Spinal cord (tissue), 10 donors: Measurements from ENCODE around the gene ERICH4. TPM values are rescaled to one million over a fixed set of nuclear protein-coding genes. Genes with fewer than 3 reads are reported as not detected.

Experiments
- DNase-seq, 6 donors: peaks; one replicate each; pipeline versions ENCODE4 v3.0.0 to v3.0.0-alpha.2; 2013 to 2015; ENCODE audit warnings: low spot score in 6 of 6, low read depth in 4 of 6
- H3K27ac ChIP-seq: one replicate; pipeline ENCODE4 v1.5.1; 2013; ENCODE audit warnings: low read depth, low read length, control low read depth
- H3K27me3 ChIP-seq: one replicate; pipeline ENCODE4 v1.6.1; 2013; ENCODE audit warnings: low read length; ENCODE audit not compliant: control insufficient read depth, insufficient read depth
- H3K36me3 ChIP-seq: one replicate; pipeline ENCODE4 v1.6.1; 2013; ENCODE audit warnings: low read length; ENCODE audit not compliant: control insufficient read depth, insufficient read depth
- H3K4me1 ChIP-seq: one replicate; pipeline ENCODE4 v1.6.1; 2013; ENCODE audit warnings: low read length; ENCODE audit not compliant: control insufficient read depth, insufficient read depth
- H3K4me3 ChIP-seq: one replicate; pipeline ENCODE4 v1.5.1; 2013; ENCODE audit warnings: low read depth, low read length, control low read depth
- H3K9me3 ChIP-seq: one replicate; pipeline ENCODE4 v1.6.1; 2013; ENCODE audit warnings: low read length; ENCODE audit not compliant: control insufficient read depth, insufficient read depth
- WGBS: methylation state at CpG from one replicate; pipeline ENCODE4 v1.1.5; 2013; ENCODE audit warnings: missing lambda C conversion rate; ENCODE audit not compliant: insufficient coverage; 5-methylcytosine and 5-hydroxymethylcytosine counted together
- polyA plus RNA-seq, 2 donors: library from polyadenylated mRNA; unstranded; fragments of 120-200 nt; gene quantifications; one replicate each; pipeline ENCODE4 v1.2.1, GENCODE V29; 2013; ENCODE audit not compliant: insufficient read length in 2 of 2
- total RNA-seq, 2 donors: library from RNA; depleted of rRNA in 1 of 2; stranded (reverse); fragments of 120-200 nt in 1 of 2; fragments of >200 nt in 1 of 2; gene quantifications; one replicate each; pipeline versions ENCODE4 v1.2.3 to v1.2.4, GENCODE V29; 2013 to 2014
- donor health status: healthy.

The ERICH4 gene
- total and polyA plus RNA-seq, 4 donors = 0.39 TPM; not detected in 3

DNA sequence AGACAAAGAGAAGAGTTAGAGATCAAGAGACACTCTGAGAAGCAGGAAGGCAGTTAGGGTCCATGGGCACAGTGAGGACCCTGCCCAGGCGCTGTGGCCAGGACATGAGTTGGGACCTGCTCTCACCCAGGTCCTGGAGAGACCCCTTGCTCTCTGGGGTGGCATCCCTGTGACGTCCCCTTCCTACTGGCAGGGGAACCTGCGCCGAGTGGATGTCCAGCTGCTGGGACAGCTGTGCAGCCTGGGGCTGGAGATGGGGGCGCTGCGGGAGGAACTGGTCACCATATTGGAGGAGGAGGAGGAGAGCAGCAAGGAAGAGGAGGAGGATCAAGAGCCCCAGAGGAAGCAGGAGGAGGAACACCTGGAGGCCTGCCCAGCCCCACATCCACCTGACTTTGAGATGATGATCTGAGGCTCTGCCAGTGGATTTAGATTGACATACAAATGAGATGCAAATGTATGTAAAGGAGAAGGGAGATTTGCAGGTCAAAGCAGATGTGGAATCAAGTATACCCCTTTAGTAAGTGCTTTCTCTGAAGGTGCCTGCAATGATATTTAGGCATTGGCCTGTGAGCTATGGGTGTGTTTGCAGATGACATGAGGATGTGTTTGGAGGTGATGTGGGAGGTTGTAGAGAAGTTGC is 978 bp downstream of the ERICH4 start:
- DNase-seq = no peak
- no peak overlapping the region for H3K4me3 ChIP-seq
- H3K36me3 ChIP-seq = no peaks in the 10 kb centered on the region
- no peaks in the 10 kb centered on the region for H3K9me3 ChIP-seq
- H3K27ac ChIP-seq = no peak overlapping the region
- H3K4me1 ChIP-seq = peaks cover 6% of the 10 kb centered on the region
- 59% methylated on average over 3 of the region's 6 CpGs for WGBS
- no peaks in the 10 kb centered on the region for H3K27me3 ChIP-seq

DNA sequence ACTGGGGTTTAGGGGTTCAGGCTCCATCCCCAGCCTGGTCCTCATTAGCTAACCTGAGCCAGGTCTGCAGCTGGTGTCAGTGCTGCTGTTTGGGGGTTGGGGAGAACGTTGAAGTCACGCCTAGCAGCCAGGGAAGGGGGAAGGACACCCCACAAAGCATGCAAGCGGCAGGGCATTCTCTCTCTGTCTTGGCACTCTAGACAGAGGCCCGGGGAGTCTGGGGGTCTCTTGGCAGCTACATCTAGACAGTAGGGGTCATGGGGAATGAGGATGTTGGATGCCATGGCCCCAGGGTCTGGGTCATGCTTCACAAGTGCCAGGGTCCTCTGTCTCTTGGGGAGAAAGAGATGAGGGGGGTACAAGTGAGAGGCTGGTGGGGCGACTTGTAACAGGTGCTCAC is 2.6 kb downstream of the ERICH4 start:
- Histone ChIP-seq H3K36me3 (no peaks in the 10 kb centered on the region), H3K27me3 (no peaks in the 10 kb centered on the region), H3K27ac (no peak overlapping the region), H3K4me3 (no peak overlapping the region), H3K9me3 (no peaks in the 10 kb centered on the region), H3K4me1 (peaks cover 6% of the 10 kb centered on the region)
- DNase-seq = no peak
- WGBS = 61% methylated on average over 5 of the region's 5 CpGs

DNA sequence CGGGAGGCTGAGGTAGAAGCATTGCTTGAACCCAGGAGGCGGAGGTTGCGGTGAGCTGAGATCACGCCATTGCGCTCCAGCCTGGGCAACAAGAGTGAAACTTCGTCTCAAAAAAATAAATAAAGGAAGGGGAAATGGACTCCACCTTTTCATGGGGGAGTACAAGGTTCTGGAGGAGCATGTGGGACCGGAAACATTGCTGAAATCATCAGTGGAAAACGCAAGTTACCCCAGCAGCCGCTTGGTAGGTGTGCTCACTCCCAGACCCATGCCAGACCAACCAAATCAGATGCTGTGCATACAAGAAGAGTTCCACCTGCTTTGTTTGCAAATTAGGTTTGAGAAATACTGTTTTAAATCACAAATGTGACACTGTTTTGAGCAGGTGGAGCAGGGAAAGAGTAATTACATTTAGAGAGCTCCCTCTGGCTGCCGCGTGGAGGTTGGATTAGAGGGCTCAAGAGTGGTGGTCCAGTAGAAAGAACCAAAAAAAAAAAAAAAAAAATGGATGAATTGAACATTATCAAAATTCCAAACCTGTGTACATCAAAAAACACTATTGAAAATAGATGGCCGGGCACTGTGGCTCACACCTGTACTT is 4.9 kb downstream of the ERICH4 start:
- no peak overlapping the region for H3K4me3 ChIP-seq
- WGBS = 82% methylated on average over 8 of the region's 12 CpGs
- DNase-seq = no peak
- peaks cover 6% of the 10 kb centered on the region for H3K4me1 ChIP-seq
- no peaks in the 10 kb centered on the region for H3K36me3 ChIP-seq
- H3K27ac ChIP-seq = no peak overlapping the region
- H3K27me3 ChIP-seq = no peaks in the 10 kb centered on the region
- H3K9me3 ChIP-seq = no peaks in the 10 kb centered on the region

DNA sequence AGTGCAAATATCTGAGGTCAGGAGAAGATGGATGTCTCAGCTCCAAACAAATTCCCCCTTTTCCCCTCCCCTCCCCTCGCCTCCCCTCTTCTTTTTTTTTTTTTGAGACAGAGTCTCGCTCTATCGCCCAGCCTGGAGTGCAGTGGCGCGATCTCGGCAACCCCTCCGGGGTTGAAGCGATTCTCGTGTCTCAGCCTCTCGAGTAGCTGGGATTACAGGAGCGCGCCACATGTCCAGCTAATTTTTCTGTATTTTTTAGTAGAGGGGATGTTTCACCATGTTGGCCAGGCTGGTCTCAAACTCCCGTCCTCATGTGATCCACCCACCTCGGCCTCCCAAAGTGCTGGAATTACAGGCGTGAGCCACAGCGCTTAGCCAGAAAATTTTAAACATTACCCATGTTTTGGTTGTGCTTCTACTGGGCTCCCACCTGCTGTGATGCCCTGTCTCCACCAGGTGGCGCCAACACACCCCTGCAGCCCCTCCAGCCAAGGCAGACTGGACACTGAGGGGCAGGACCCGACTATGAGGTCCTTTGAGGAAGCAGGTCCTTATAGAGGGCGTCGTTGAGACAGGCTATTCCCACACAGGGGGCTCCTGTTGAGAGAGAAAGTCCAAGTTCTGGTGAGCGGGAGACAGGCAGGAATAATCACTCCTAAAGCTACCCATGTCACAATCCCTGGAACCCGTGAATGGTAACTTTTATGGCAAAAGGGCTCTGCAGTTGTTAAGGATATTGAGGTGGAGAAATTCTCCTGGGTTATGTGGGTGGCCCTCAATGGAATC is 6.3 kb downstream of the ERICH4 start:
- peaks cover 6% of the 10 kb centered on the region for H3K4me1 ChIP-seq
- H3K27ac ChIP-seq = no peak overlapping the region
- DNase-seq = peak in 5 of 6 donors; percentile 36 to 87 (median 57)
- H3K4me3 ChIP-seq = peak overlapping the region; percentile 14
- WGBS = 0% methylated on average over 11 of the region's 22 CpGs
- no peaks in the 10 kb centered on the region for H3K36me3 ChIP-seq
- no peaks in the 10 kb centered on the region for H3K27me3 ChIP-seq
- H3K9me3 ChIP-seq = no peaks in the 10 kb centered on the region

DNA sequence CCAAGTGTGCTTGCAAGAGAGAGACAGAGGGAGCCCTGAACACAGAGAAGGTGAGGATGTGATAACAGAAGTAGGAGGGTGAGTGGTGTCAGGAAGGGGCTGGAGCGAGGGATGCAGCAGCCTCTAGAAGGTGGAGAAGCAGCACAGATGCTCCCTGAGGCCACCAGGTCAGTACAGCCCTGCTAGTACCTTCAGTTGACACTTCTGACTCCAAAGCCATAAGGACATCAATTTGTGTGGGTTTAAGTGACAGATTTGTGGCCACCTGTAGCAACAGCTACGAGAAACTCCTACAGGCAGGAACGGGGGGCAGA is 6.9 kb downstream of the ERICH4 start:
- no CpG with 5 or more reads among the region's 3 CpGs for WGBS

DNA sequence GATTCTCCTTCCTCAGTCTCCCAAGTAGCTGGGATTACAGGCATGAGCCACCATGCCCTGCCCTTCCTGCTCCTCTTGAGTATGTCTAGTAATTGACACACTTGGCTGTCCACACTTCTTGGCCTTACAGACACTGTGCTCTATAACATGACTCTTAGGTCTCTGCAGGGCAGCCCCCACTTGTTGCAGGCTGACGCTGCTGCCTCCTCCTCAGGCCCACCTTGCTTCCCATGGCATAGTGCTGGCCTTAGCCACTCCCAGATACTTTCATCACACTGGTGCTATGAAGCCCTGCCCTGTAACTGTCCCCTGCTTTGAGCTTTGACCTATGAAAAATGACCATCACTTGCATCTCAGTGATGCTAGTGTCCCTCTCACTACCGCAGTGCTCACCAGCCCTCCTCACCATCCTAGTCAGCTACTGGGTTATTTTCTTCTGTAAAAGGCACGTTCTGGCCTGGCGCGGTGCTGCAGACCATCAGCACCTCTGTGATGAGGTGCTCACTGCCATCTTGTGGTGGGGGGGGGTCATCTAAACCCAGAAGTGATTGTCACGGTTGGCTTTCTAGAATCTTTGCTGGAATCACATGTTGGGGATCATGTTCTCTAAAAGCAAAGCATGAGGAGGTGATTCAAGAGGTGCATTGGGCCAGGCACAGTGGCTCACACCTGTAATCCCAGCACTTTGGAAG is 9.8 kb downstream of the ERICH4 start:
- Histone ChIP-seq H3K27me3 (no peaks in the 10 kb centered on the region), H3K27ac (no peak overlapping the region), H3K4me1 (peaks cover 6% of the 10 kb centered on the region), H3K9me3 (no peaks in the 10 kb centered on the region), H3K4me3 (no peak overlapping the region), H3K36me3 (no peaks in the 10 kb centered on the region)
- WGBS = 68% methylated on average over 5 of the region's 6 CpGs
- no peak for DNase-seq

More for the DNA sequence above, 6.9 kb downstream of the ERICH4 start:
- Histone ChIP-seq H3K4me3 (no peak overlapping the region), H3K9me3 (no peaks in the 10 kb centered on the region), H3K27ac (no peak overlapping the region), H3K27me3 (no peaks in the 10 kb centered on the region), H3K36me3 (no peaks in the 10 kb centered on the region), H3K4me1 (peaks cover 6% of the 10 kb centered on the region)
- no peak for DNase-seq

DNA sequence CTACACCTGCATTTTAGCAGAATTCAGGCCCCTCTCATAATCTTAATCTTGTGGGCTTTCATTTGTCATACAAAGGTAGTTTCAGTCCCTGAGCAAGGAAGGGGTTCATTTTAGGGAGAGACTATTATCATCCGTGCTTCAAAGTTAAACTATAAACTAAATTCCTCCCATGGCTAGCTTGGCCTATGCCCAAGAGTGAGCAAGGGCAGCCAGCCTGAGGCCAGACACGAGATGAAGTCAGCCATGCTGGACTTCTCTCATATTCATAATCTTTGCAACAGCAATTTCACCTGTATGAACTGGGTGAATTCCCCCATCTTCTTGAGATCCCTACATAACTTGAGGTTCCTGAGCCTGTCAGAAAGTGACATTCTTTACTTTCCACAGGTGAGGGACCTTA is 13.0 kb downstream of the ERICH4 start:
- DNase-seq = no peak
- no peaks in the 10 kb centered on the region for H3K9me3 ChIP-seq
- H3K27me3 ChIP-seq = peaks cover 5% of the 10 kb centered on the region
- no peak overlapping the region for H3K4me3 ChIP-seq
- 38% methylated on average over 1 of the region's 2 CpGs for WGBS
- no peaks in the 10 kb centered on the region for H3K4me1 ChIP-seq
- H3K27ac ChIP-seq = no peak overlapping the region
- H3K36me3 ChIP-seq = no peaks in the 10 kb centered on the region

DNA sequence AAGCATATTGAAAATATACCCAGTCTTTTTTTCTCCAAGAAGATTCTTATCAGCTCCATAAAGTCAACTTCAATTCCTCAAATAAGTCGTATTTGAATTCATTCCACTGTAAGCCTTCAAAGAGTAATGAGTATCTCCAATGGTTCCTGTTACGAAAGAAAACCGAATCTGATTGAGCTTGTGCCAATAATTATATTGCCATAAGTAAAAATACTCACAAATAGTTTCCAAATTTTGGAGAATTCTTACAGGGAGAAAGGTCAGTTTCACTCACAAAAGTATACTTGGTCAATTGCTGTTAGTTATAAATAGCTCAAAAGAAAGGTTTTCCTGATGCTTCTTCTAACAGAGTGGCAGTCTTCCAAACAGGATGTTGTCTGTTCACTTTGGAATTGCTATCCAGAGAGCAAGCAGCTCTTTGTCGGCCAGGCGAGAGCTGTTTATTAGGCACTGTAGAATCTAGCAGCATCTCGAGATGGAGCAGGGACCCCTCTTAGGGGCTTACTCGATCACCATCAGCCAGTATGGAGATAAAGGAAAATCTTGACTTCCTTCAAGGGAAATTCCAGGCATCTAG is 13.5 kb downstream of the ERICH4 start:
- Histone ChIP-seq H3K27ac (no peak overlapping the region), H3K9me3 (no peaks in the 10 kb centered on the region), H3K27me3 (peaks cover 5% of the 10 kb centered on the region), H3K36me3 (no peaks in the 10 kb centered on the region), H3K4me1 (no peaks in the 10 kb centered on the region), H3K4me3 (no peak overlapping the region)
- WGBS = no CpG with 5 or more reads among the region's 7 CpGs
- no peak for DNase-seq

DNA sequence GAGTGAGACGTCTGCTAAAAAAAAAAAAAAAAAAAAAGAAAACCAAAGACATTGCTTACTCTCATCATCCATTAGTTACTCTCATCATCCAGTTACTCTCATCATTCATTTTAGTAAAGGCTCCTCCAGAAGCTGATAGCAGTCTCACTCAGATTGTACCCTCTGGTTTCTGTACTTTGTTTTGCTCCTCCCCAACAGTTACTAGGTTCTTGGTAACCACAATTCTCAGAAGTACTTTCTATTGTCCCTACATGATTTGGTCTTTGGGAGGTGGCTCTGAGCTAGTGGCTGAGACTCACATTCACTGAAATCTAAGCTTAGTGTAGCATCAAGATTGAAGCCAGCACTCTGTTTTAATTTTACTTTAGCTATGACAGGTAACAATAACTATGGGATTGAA is 14.3 kb downstream of the ERICH4 start:
- no peak overlapping the region for H3K4me3 ChIP-seq
- no peak for DNase-seq
- H3K27ac ChIP-seq = no peak overlapping the region
- no CpG with 5 or more reads among the region's 1 CpG for WGBS
- H3K9me3 ChIP-seq = no peaks in the 10 kb centered on the region
- no peaks in the 10 kb centered on the region for H3K36me3 ChIP-seq
- peaks cover 5% of the 10 kb centered on the region for H3K27me3 ChIP-seq
- no peaks in the 10 kb centered on the region for H3K4me1 ChIP-seq
